Tibial artery (tissue), 4 donors: ENCODE data around the gene GPR137B.

Source experiments
- DNase-seq, 2 donors: peaks; one replicate each; pipeline ENCODE4 v3.0.0-alpha.2; 2019
- H3K27ac ChIP-seq, 2 donors: fragments of 200-600 bp; sonication (generic) in 1 of 2; 1 replicate in 1 of 2; 2 replicates in 1 of 2; pipeline ENCODE4 v1.5.1; 2018 to 2019; ENCODE audit warnings: mild to moderate bottlenecking in 1 of 2
- H3K27me3 ChIP-seq, 2 donors: fragments of 200-600 bp; sonication (generic) in 1 of 2; one replicate each; pipeline versions ENCODE4 v1.5.1 to v1.6.0; 2016 to 2019
- H3K36me3 ChIP-seq, 3 donors: fragments of 200-600 bp; sonication (generic) in 2 of 3; one replicate each; pipeline ENCODE4 v1.5.1; 2016 to 2019; ENCODE audit warnings: mild to moderate bottlenecking in 2 of 3
- H3K4me1 ChIP-seq, 4 donors: fragments of 200-600 bp; sonication (generic) in 2 of 4; 1 replicate in 3 of 4; 2 replicates in 1 of 4; pipeline ENCODE4 v1.5.1; 2016 to 2019
- H3K4me3 ChIP-seq, 2 donors: fragments of 200-600 bp; sonication (generic) in 1 of 2; 1 replicate in 1 of 2; 2 replicates in 1 of 2; pipeline ENCODE4 v1.5.1; 2018 to 2019; ENCODE audit warnings: mild to moderate bottlenecking in 2 of 2
- H3K9me3 ChIP-seq, 3 donors: fragments of 200-600 bp; sonication (generic) in 1 of 3; one replicate each; pipeline ENCODE4 v1.5.1; 2016 to 2019
- CTCF ChIP-seq, 2 experiments: fragments of 200-600 bp in 1 of 2; fragments of 450-650 bp in 1 of 2; IDR thresholded peaks; one replicate each; pipeline ENCODE4 v1.5.1; 2017 to 2019; ENCODE audit warnings: antibody characterized with exemption in 2 of 2, mild to moderate bottlenecking in 1 of 2, moderate library complexity in 1 of 2
- intact Hi-C: fragments of 100-400 bp; cut with DNase I; formaldehyde crosslinking; loops from one replicate; pipeline ENCODE4 v1.15.0; 2023; ENCODE audit warnings: low total_unique reads

Gene GPR137B

GRCh38 chr1:236120721-236121153 is 21.6 kb upstream of the GPR137B start:
- no peaks in the 10 kb centered on the region for H3K36me3 ChIP-seq

GRCh38 chr1:236122176-236122575 is 20.2 kb upstream of the GPR137B start:
- H3K9me3 ChIP-seq = no peaks in the 10 kb centered on the region
- H3K4me1 ChIP-seq = no peaks in the 10 kb centered on the region
- H3K4me3 ChIP-seq = no peak overlapping the region
- no peak for DNase-seq
- no peak for TF ChIP-seq CTCF (IDR thresholded peaks at IDR 0.05)
- no peaks in the 10 kb centered on the region for H3K27me3 ChIP-seq
- intact Hi-C loops = no loop called here
- no peak overlapping the region for H3K27ac ChIP-seq
- H3K36me3 ChIP-seq = no peaks in the 10 kb centered on the region

More at GRCh38 chr1:236120721-236121153, 21.6 kb upstream of the GPR137B start:
- H3K4me3 ChIP-seq = no peak overlapping the region
- H3K27ac ChIP-seq = no peak overlapping the region
- intact Hi-C loops = no loop called here
- DNase-seq = no peak
- TF ChIP-seq CTCF (IDR thresholded peaks at IDR 0.05) = no peak
- H3K27me3 ChIP-seq = no peaks in the 10 kb centered on the region
- H3K9me3 ChIP-seq = no peaks in the 10 kb centered on the region
- H3K4me1 ChIP-seq = no peaks in the 10 kb centered on the region

- Histone ChIP-seq H3K4me1 (no peaks in the 10 kb centered on the region), H3K36me3 (no peaks in the 10 kb centered on the region), H3K27ac (no peak overlapping the region), H3K4me3 (no peak overlapping the region), H3K9me3 (no peaks in the 10 kb centered on the region), H3K27me3 (peaks cover 0 to 5% of the 10 kb centered on the region in 2 donors)
- TF ChIP-seq CTCF (IDR thresholded peaks at IDR 0.05) = no peak
- intact Hi-C loops = no loop called here
- DNase-seq = no peak
Measured at GRCh38 chr1:236123563-236123962, 18.8 kb upstream of the GPR137B start.

- H3K4me3 ChIP-seq = no peak overlapping the region
- H3K4me1 ChIP-seq = no peaks in the 10 kb centered on the region
- no peaks in the 10 kb centered on the region for H3K9me3 ChIP-seq
- peaks cover 0 to 8% of the 10 kb centered on the region in 2 donors for H3K27me3 ChIP-seq
- H3K36me3 ChIP-seq = no peaks in the 10 kb centered on the region
- intact Hi-C loops = no loop called here
- no peak overlapping the region for H3K27ac ChIP-seq
- DNase-seq = no peak
- TF ChIP-seq CTCF (IDR thresholded peaks at IDR 0.05) = no peak
Measured at GRCh38 chr1:236124965-236125364, 17.4 kb upstream of the GPR137B start.

GRCh38 chr1:236127045-236127444 is 15.3 kb upstream of the GPR137B start:
- no peak for DNase-seq
- Histone ChIP-seq H3K36me3 (no peaks in the 10 kb centered on the region), H3K9me3 (no peaks in the 10 kb centered on the region), H3K27ac (no peak overlapping the region), H3K4me3 (no peak overlapping the region), H3K4me1 (no peaks in the 10 kb centered on the region), H3K27me3 (peaks cover 0 to 8% of the 10 kb centered on the region in 2 donors)
- intact Hi-C loops = no loop called here
- no peak for TF ChIP-seq CTCF (IDR thresholded peaks at IDR 0.05)

GRCh38 chr1:236128646-236129178 is 13.6 kb upstream of the GPR137B start:
- intact Hi-C loops = no loop called here
- Histone ChIP-seq H3K9me3 (no peaks in the 10 kb centered on the region), H3K4me1 (no peaks in the 10 kb centered on the region), H3K27me3 (peaks cover 0 to 13% of the 10 kb centered on the region in 2 donors), H3K4me3 (no peak overlapping the region), H3K36me3 (no peaks in the 10 kb centered on the region), H3K27ac (no peak overlapping the region)
- no peak for DNase-seq
- TF ChIP-seq CTCF (IDR thresholded peaks at IDR 0.05) = no peak
